H9 (cell line): ENCODE data around the gene L3MBTL1. TPM values are rescaled to one million over a fixed set of nuclear protein-coding genes. Genes with fewer than 3 reads are reported as not detected.

Experiments used
- DNase-seq: peaks from one replicate; pipeline ENCODE4 v3.0.0-alpha.2; 2017
- H2AFZ ChIP-seq: one replicate; pipeline ENCODE4 v1.6.1; 2013; ENCODE audit warnings: mild to moderate bottlenecking, low read length, control low read depth, moderate library complexity
- H2AK5ac ChIP-seq: 2 replicates; pipeline ENCODE4 v1.6.1; 2013; ENCODE audit warnings: low read length, control low read depth, mixed read lengths; ENCODE audit not compliant: insufficient read length
- H2BK120ac ChIP-seq: one replicate; pipeline ENCODE4 v1.6.1; 2013; ENCODE audit warnings: low read depth, mild to moderate bottlenecking, low read length, control low read depth, inconsistent platforms; ENCODE audit not compliant: poor library complexity, severe bottlenecking
- H2BK12ac ChIP-seq: 2 replicates; pipeline ENCODE4 v1.6.1; 2013; ENCODE audit warnings: low read length, control low read depth, mixed read lengths, low read depth; ENCODE audit not compliant: insufficient read length
- H2BK15ac ChIP-seq: 2 replicates; pipeline ENCODE4 v1.6.1; 2013; ENCODE audit warnings: low read depth, low read length, control low read depth
- H2BK20ac ChIP-seq: one replicate; pipeline ENCODE4 v1.6.1; 2013; ENCODE audit warnings: low read depth, mild to moderate bottlenecking, low read length, control low read depth, inconsistent platforms; ENCODE audit not compliant: poor library complexity, severe bottlenecking
- H2BK5ac ChIP-seq: 2 replicates; pipeline ENCODE4 v1.6.1; 2013; ENCODE audit warnings: low read length, control low read depth, mixed read lengths; ENCODE audit not compliant: insufficient read length
- H3K14ac ChIP-seq: 2 replicates; pipeline ENCODE4 v1.6.1; 2013; ENCODE audit warnings: low read length, control low read depth; ENCODE audit not compliant: insufficient read depth
- H3K18ac ChIP-seq: 2 replicates; pipeline ENCODE4 v1.6.1; 2013; ENCODE audit warnings: low read depth, mild to moderate bottlenecking, mixed read lengths, low read length, control low read depth; ENCODE audit not compliant: insufficient read length
- H3K23ac ChIP-seq: 2 replicates; pipeline ENCODE4 v1.6.1; 2013; ENCODE audit warnings: low read length, control low read depth, mixed read lengths, low read depth; ENCODE audit not compliant: insufficient read length
- H3K23me2 ChIP-seq: 2 replicates; pipeline ENCODE4 v1.6.1; 2013; ENCODE audit warnings: low read depth, mild to moderate bottlenecking, mixed read lengths, low read length, control low read depth; ENCODE audit not compliant: insufficient read length, poor library complexity, severe bottlenecking
- H3K27ac ChIP-seq: 2 replicates; pipeline ENCODE4 v1.5.1; 2013; ENCODE audit warnings: low read length, control low read depth, mixed read lengths, low read depth; ENCODE audit not compliant: insufficient read length
- H3K27me3 ChIP-seq: 2 replicates; pipeline ENCODE4 v1.6.1; 2013; ENCODE audit warnings: low read length, control low read depth, inconsistent platforms; ENCODE audit not compliant: insufficient read depth
- H3K4ac ChIP-seq: 2 replicates; pipeline ENCODE4 v1.6.1; 2013; ENCODE audit warnings: low read depth, mild to moderate bottlenecking, control low read depth, inconsistent platforms, low read length, moderate library complexity
- H3K4me1 ChIP-seq: 2 replicates; pipeline ENCODE4 v1.6.1; 2013; ENCODE audit warnings: low read length, control low read depth, inconsistent platforms; ENCODE audit not compliant: insufficient read depth
- H3K4me2 ChIP-seq: 2 replicates; pipeline ENCODE4 v1.6.1; 2013; ENCODE audit warnings: low read length, control low read depth, mixed read lengths; ENCODE audit not compliant: insufficient read length, insufficient read depth
- H3K56ac ChIP-seq: 2 replicates; pipeline ENCODE4 v1.6.1; 2013; ENCODE audit warnings: low read depth, mild to moderate bottlenecking, mixed read lengths, low read length, control low read depth; ENCODE audit not compliant: insufficient read length
- H3K79me1 ChIP-seq: 2 replicates; pipeline ENCODE4 v1.6.1; 2013; ENCODE audit warnings: low read depth, mild to moderate bottlenecking, moderate library complexity, low read length, control low read depth, inconsistent platforms; ENCODE audit not compliant: insufficient read depth, poor library complexity, severe bottlenecking
- H3K79me2 ChIP-seq: 2 replicates; pipeline ENCODE4 v1.6.1; 2013; ENCODE audit warnings: low read length, control low read depth, inconsistent platforms; ENCODE audit not compliant: insufficient read depth
- H3K9ac ChIP-seq: 2 replicates; pipeline ENCODE4 v1.6.1; 2013; ENCODE audit warnings: low read length, control low read depth, mixed read lengths; ENCODE audit not compliant: insufficient read length; ENCODE audit errors: extremely low read depth
- H3K9me3 ChIP-seq: one replicate; pipeline ENCODE4 v1.6.1; 2013; ENCODE audit warnings: low read depth, low read length, inconsistent platforms; ENCODE audit not compliant: control insufficient read depth
- H3T11ph ChIP-seq: one replicate; pipeline ENCODE4 v1.6.1; 2013; ENCODE audit warnings: mild to moderate bottlenecking, low read length, control low read depth, inconsistent platforms
- H4K20me1 ChIP-seq: one replicate; pipeline ENCODE4 v1.6.1; 2013; ENCODE audit not compliant: control insufficient read depth, insufficient read length, insufficient read depth
- H4K5ac ChIP-seq: 2 replicates; pipeline ENCODE4 v1.6.1; 2013; ENCODE audit warnings: low read depth, mild to moderate bottlenecking, mixed read lengths, low read length, control low read depth; ENCODE audit not compliant: insufficient read length
- H4K8ac ChIP-seq: replicated peaks from 2 replicates; pipeline ENCODE4 v1.6.1; 2013; ENCODE audit warnings: low read length, control low read depth, mixed read lengths, low read depth; ENCODE audit not compliant: insufficient read length
- H4K91ac ChIP-seq: 2 replicates; pipeline ENCODE4 v1.6.1; 2013; ENCODE audit warnings: low read depth, mild to moderate bottlenecking, moderate library complexity, mixed read lengths, low read length, control low read depth; ENCODE audit not compliant: insufficient read length
- H3K27ac Mint-ChIP-seq, 3 experiments: 2 replicates in 2 of 3; 3 replicates in 1 of 3; pipeline ENCODE4 v1.8.0; 2020 to 2021; ENCODE audit warnings: mixed read lengths in 3 of 3, mild to moderate bottlenecking in 1 of 3, moderate library complexity in 1 of 3
- H3K27me3 Mint-ChIP-seq: 2 replicates; pipeline ENCODE4 v1.8.0; 2021; ENCODE audit warnings: low read depth, mild to moderate bottlenecking, moderate library complexity, mixed read lengths
- H3K36me3 Mint-ChIP-seq, 3 experiments: 2 replicates in 2 of 3; 3 replicates in 1 of 3; pipeline ENCODE4 v1.8.0; 2020 to 2021; ENCODE audit warnings: low read depth in 3 of 3, mixed read lengths in 3 of 3; ENCODE audit not compliant: insufficient read depth in 1 of 3
- H3K4me1 Mint-ChIP-seq, 2 experiments: 2 replicates each; pipeline ENCODE4 v1.8.0; 2020; ENCODE audit warnings: mixed read lengths in 2 of 2
- H3K4me3 Mint-ChIP-seq, 2 experiments: 2 replicates in 1 of 2; 3 replicates in 1 of 2; pipeline ENCODE4 v1.8.0; 2020 to 2021; ENCODE audit warnings: mild to moderate bottlenecking in 2 of 2, mixed read lengths in 2 of 2, moderate library complexity in 1 of 2
- H3K9me3 Mint-ChIP-seq, 2 experiments: 2 replicates in 1 of 2; 3 replicates in 1 of 2; pipeline ENCODE4 v1.8.0; 2020; ENCODE audit warnings: mild to moderate bottlenecking in 2 of 2, mixed read lengths in 2 of 2, moderate library complexity in 1 of 2
- WGBS: extraction: QIAGEN DNeasy Blood & Tissue Kit; methylation state at CpG from one replicate; pipeline ENCODE4 v1.1.7; 2013; ENCODE audit warnings: missing lambda C conversion rate, low lambda C conversion rate, mixed read lengths; ENCODE audit not compliant: insufficient read length; ENCODE audit errors: extremely low coverage; 5-methylcytosine and 5-hydroxymethylcytosine counted together
- total RNA-seq: library from RNA; stranded (reverse); gene quantifications from 2 replicates; pipeline ENCODE4 v1.2.1, GENCODE V29; 2021
- TF ChIP-seq, protein P1 (sequence below): fragments of 200-600 bp; sonication (generic); conservative IDR thresholded peaks from 3 replicates; pipeline ENCODE4 v1.8.0; 2021; ENCODE audit warnings: antibody characterized with exemption, mild to moderate bottlenecking

The L3MBTL1 gene
- total RNA-seq, 1 experiment from 2014 or later = 19.9 TPM

DNA sequence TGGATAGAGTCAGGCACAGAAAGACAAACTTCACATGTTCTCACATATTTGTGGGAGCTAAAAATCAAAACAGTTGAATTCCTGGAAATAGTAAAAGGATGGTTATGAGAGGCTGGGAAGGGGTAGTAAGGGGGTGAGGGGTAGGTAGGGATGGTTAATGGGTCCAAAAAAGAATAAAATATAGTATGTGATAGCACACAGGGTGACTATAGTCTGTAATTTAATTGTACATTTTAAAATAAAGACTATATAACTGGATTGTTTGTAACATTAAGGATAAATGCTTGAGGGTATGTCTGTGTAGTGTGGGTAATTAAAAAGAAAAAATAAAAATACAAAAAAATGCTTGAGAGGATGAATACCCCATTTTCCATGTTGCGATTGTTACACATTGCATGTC is 39.9 kb upstream of the L3MBTL1 start:
- Histone ChIP-seq H4K91ac (no peak overlapping the region), H3K14ac (no peak overlapping the region), H2BK15ac (no peak overlapping the region), H2BK120ac (no peak overlapping the region), H2BK12ac (no peak overlapping the region), H2BK20ac (no peak overlapping the region), H3K4me1 (no peaks in the 10 kb centered on the region), H3K27ac (no peak overlapping the region), H3T11ph (no peak overlapping the region), H4K5ac (no peak overlapping the region), H3K4me2 (no peak overlapping the region), H3K79me1 (no peaks in the 10 kb centered on the region), H2AK5ac (no peak overlapping the region), H4K20me1 (no peaks in the 10 kb centered on the region), H3K4ac (no peak overlapping the region), H3K56ac (no peak overlapping the region), H2BK5ac (no peak overlapping the region), H3K23me2 (no peaks in the 10 kb centered on the region), H3K27me3 (no peaks in the 10 kb centered on the region), H4K8ac (no peak overlapping the region), H2AFZ (no peak overlapping the region), H3K23ac (no peak overlapping the region), H3K9ac (no peak overlapping the region), H3K9me3 (no peaks in the 10 kb centered on the region), H3K18ac (no peak overlapping the region), H3K79me2 (no peaks in the 10 kb centered on the region)
- H3K4me3 Mint-ChIP-seq = no peak overlapping the region
- no peaks in the 10 kb centered on the region for H3K27me3 Mint-ChIP-seq
- no peaks in the 10 kb centered on the region for H3K4me1 Mint-ChIP-seq
- DNase-seq = no peak
- H3K9me3 Mint-ChIP-seq = no peaks in the 10 kb centered on the region
- WGBS = no CpG with 5 or more reads among the region's 1 CpG
- peaks cover 17 to 49% (median 35%) of the 10 kb centered on the region in 3 experiments for H3K36me3 Mint-ChIP-seq
- H3K27ac Mint-ChIP-seq = peak overlapping the region in 1 of 3 experiments; percentile 83; a peak in 1 of 7 replicates
- TF ChIP-seq, protein P1, sequence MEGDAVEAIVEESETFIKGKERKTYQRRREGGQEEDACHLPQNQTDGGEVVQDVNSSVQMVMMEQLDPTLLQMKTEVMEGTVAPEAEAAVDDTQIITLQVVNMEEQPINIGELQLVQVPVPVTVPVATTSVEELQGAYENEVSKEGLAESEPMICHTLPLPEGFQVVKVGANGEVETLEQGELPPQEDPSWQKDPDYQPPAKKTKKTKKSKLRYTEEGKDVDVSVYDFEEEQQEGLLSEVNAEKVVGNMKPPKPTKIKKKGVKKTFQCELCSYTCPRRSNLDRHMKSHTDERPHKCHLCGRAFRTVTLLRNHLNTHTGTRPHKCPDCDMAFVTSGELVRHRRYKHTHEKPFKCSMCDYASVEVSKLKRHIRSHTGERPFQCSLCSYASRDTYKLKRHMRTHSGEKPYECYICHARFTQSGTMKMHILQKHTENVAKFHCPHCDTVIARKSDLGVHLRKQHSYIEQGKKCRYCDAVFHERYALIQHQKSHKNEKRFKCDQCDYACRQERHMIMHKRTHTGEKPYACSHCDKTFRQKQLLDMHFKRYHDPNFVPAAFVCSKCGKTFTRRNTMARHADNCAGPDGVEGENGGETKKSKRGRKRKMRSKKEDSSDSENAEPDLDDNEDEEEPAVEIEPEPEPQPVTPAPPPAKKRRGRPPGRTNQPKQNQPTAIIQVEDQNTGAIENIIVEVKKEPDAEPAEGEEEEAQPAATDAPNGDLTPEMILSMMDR = no peak
